Tibial nerve (tissue), 4 donors: ENCODE data around the gene ZNF341. TPM values are rescaled to one million over a fixed set of nuclear protein-coding genes. Genes with fewer than 3 reads are reported as not detected.
"Not testable (repeated sequence)": the region's sequence is repeated elsewhere in the genome, so short reads cannot be mapped to it uniquely, and the experiment has no call there.

Experiments used
- DNase-seq, 2 donors: peaks; one replicate each; pipeline ENCODE4 v3.0.0-alpha.2; 2019; ENCODE audit warnings: low spot score in 2 of 2
- H3K27ac ChIP-seq, 4 donors: fragments of 200-600 bp; sonication (generic) in 3 of 4; one replicate each; pipeline ENCODE4 v1.5.1; 2017 to 2019; ENCODE audit warnings: mild to moderate bottlenecking in 1 of 4
- H3K27me3 ChIP-seq, 2 donors: fragments of 200-600 bp; sonication (generic) in 1 of 2; one replicate each; pipeline versions ENCODE4 v1.5.1 to v1.6.0; 2017 to 2019
- H3K36me3 ChIP-seq, 3 donors: fragments of 200-600 bp; sonication (generic); one replicate each; pipeline ENCODE4 v1.5.1; 2018 to 2019
- H3K4me1 ChIP-seq, 4 donors: fragments of 200-600 bp; sonication (generic) in 3 of 4; one replicate each; pipeline ENCODE4 v1.5.1; 2017 to 2019
- H3K4me3 ChIP-seq, 4 donors: fragments of 200-600 bp; sonication (generic) in 3 of 4; one replicate each; pipeline ENCODE4 v1.5.1; 2017 to 2019; ENCODE audit warnings: mild to moderate bottlenecking in 1 of 4, moderate library complexity in 1 of 4
- H3K9me3 ChIP-seq, 4 donors: fragments of 200-600 bp; sonication (generic) in 3 of 4; one replicate each; pipeline ENCODE4 v1.5.1; 2017 to 2019
- CTCF ChIP-seq, 5 experiments: fragments of 200-600 bp in 3 of 5; fragments of 450-650 bp in 2 of 5; sonication (generic) in 3 of 5; IDR thresholded peaks; one replicate each; pipeline ENCODE4 v1.5.1; 2016 to 2019; ENCODE audit warnings: antibody characterized with exemption in 5 of 5, mild to moderate bottlenecking in 3 of 5, moderate library complexity in 2 of 5
- EP300 ChIP-seq, 2 donors: sonication (generic); formaldehyde crosslinking; IDR thresholded peaks; one replicate each; pipeline ENCODE4 v1.6.1; 2017; ENCODE audit warnings: antibody characterized with exemption in 2 of 2, mild to moderate bottlenecking in 1 of 2
- POLR2A ChIP-seq, 2 donors: fragments of 450-650 bp; IDR thresholded peaks; one replicate each; pipeline ENCODE4 v1.6.1; 2017; ENCODE audit warnings: antibody characterized with exemption in 2 of 2, mild to moderate bottlenecking in 2 of 2, moderate library complexity in 2 of 2
- WGBS, 2 donors: methylation state at CpG; one replicate each; pipeline ENCODE4 v1.1.5; 2018; 5-methylcytosine and 5-hydroxymethylcytosine counted together
- total RNA-seq, 4 donors: library from RNA; depleted of rRNA; stranded (reverse); fragments of >200 nt; gene quantifications; one replicate each; pipeline ENCODE4 v1.1.0, GENCODE V29; 2016

ZNF341 gene
- total RNA-seq, 4 donors from 2014 or later, result 1.7 to 4.8 (median 2.1) TPM

GRCh38 chr20:33753143-33753542 lies 21.3 kb downstream of the ZNF341 start:
- peaks cover 0 to 6% (median 0%) of the 10 kb centered on the region in 4 donors for H3K9me3 ChIP-seq
- DNase-seq, result no peak
- H3K36me3 ChIP-seq, result peaks cover 0 to 82% (median 0%) of the 10 kb centered on the region in 3 donors
- no peak for TF ChIP-seq EP300 (IDR thresholded peaks at IDR 0.05)
- TF ChIP-seq CTCF (IDR thresholded peaks at IDR 0.05), result no peak
- TF ChIP-seq POLR2A (IDR thresholded peaks at IDR 0.05), result no peak
- H3K27ac ChIP-seq, result no peak overlapping the region
- no peaks in the 10 kb centered on the region for H3K27me3 ChIP-seq
- no peaks in the 10 kb centered on the region for H3K4me1 ChIP-seq
- no peak overlapping the region for H3K4me3 ChIP-seq
- 93 to 99% methylated on average over 7 of the region's 7 CpGs for WGBS, 2 donors

DNA sequence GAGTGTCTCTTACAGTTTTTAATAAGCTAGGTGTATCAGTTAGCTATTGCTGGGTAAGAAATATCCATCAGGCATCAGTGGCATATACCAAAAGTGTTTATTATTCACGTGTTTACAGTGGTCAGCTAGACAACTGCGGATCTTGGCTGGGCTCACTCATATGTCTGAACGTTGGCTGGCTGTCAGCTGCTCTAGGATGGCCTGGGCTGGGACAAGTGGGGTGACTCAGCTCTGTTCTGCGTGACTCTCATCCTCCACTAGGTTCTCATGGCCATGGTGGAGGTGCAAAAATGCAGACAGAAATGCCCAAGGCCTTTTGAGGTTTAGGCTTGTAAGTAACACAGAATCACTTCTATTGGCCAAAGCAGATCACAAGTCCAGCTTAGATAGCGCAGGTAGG lies 22.0 kb downstream of the ZNF341 start:
- Histone ChIP-seq H3K36me3 (peaks cover 0 to 84% (median 0%) of the 10 kb centered on the region in 3 donors), H3K27ac (no peak overlapping the region), H3K27me3 (no peaks in the 10 kb centered on the region), H3K4me3 (no peak overlapping the region), H3K9me3 (peaks cover 0 to 6% (median 0%) of the 10 kb centered on the region in 4 donors), H3K4me1 (no peaks in the 10 kb centered on the region)
- DNase-seq, result no peak
- WGBS, 2 donors, result 82 to 89% methylated on average over 5 of the region's 5 CpGs
- TF ChIP-seq POLR2A (IDR thresholded peaks at IDR 0.05) (no peak), CTCF (IDR thresholded peaks at IDR 0.05) (no peak), EP300 (IDR thresholded peaks at IDR 0.05) (no peak)

GRCh38 chr20:33755936-33756490 lies 24.2 kb downstream of the ZNF341 start:
- 64 to 73% methylated on average over 10 of the region's 10 CpGs for WGBS, 2 donors
- Histone ChIP-seq H3K36me3 (peaks cover 0 to 82% (median 0%) of the 10 kb centered on the region in 3 donors), H3K27ac (peak overlapping the region in 2 of 4 donors; percentile 8 to 36)
- H3K4me3 ChIP-seq, DNase-seq, H3K9me3 ChIP-seq, H3K27me3 ChIP-seq, H3K4me1 ChIP-seq: not testable (repeated sequence)

DNA sequence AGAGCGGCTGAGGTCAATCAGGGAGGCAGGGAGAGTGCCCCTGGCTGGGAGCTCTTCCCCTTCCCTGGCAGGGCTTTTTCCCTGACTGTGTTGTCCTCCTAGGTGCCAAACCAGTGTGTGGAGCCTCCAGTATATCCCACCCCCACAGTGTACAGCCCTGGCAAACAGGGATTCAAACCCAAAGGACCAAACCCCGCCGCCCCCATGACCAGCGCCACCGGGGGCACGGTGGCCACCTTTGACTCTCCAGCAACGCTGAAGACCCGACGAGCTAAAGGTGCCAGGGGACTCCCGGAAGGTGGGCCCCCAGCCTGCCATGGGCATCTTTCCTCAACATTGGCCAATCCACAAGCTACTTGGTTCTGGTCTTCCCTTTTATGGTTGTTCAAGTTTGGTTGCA lies 25.2 kb downstream of the ZNF341 start:
- TF ChIP-seq CTCF (IDR thresholded peaks at IDR 0.05), result no peak
- TF ChIP-seq POLR2A (IDR thresholded peaks at IDR 0.05), result no peak
- no peak for TF ChIP-seq EP300 (IDR thresholded peaks at IDR 0.05)
- no peaks in the 10 kb centered on the region for H3K27me3 ChIP-seq
- H3K27ac ChIP-seq, result no peak overlapping the region
- H3K36me3 ChIP-seq, result peaks cover 0 to 82% (median 0%) of the 10 kb centered on the region in 3 donors
- DNase-seq, result no peak
- H3K4me1 ChIP-seq, result no peaks in the 10 kb centered on the region
- H3K9me3 ChIP-seq, result peaks cover 0 to 6% (median 0%) of the 10 kb centered on the region in 4 donors
- no peak overlapping the region for H3K4me3 ChIP-seq
- 95 to 100% methylated on average over 8 to 10 of the region's 10 CpGs for WGBS, 2 donors

GRCh38 chr20:33757458-33757857 lies 25.7 kb downstream of the ZNF341 start:
- Histone ChIP-seq H3K4me1 (no peaks in the 10 kb centered on the region), H3K4me3 (no peak overlapping the region), H3K9me3 (peaks cover 0 to 6% (median 0%) of the 10 kb centered on the region in 4 donors), H3K27me3 (no peaks in the 10 kb centered on the region), H3K27ac (no peak overlapping the region), H3K36me3 (peaks cover 0 to 82% (median 0%) of the 10 kb centered on the region in 3 donors)
- no peak for TF ChIP-seq EP300 (IDR thresholded peaks at IDR 0.05)
- WGBS, 2 donors, result 81 to 88% methylated on average over 1 of the region's 1 CpG
- no peak for DNase-seq

DNA sequence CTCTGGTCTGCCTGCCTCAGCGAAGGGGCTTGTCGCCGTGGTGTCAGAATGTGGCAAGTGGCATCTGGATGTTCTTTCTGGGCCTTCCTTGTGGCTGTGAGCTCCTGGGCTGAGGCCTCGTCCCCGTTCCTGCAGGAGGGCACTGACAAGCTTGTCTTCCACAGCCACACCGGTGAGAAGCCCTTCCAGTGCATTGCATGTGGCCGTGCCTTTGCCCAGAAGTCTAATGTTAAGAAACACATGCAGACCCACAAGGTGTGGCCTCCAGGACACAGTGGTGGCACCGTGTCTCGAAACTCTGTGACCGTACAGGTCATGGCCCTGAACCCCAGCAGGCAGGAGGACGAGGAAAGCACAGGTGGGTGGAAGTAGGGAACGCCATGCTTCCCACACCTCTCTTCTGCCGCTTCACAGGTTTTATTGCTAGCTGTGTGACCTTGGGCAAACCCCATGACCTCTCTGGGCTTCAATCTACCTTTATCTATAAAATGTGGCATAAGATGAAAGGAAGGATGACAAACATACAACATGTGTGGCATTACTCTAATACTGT lies 30.0 kb downstream of the ZNF341 start:
- no peak for DNase-seq
- peaks cover 0 to 6% (median 0%) of the 10 kb centered on the region in 4 donors for H3K9me3 ChIP-seq
- TF ChIP-seq EP300 (IDR thresholded peaks at IDR 0.05), result no peak
- TF ChIP-seq POLR2A (IDR thresholded peaks at IDR 0.05), result no peak
- no peak for TF ChIP-seq CTCF (IDR thresholded peaks at IDR 0.05)
- no peak overlapping the region for H3K27ac ChIP-seq
- H3K27me3 ChIP-seq, result no peaks in the 10 kb centered on the region
- no peaks in the 10 kb centered on the region for H3K4me1 ChIP-seq
- H3K36me3 ChIP-seq, result peaks cover 0 to 88% (median 0%) of the 10 kb centered on the region in 3 donors
- no peak overlapping the region for H3K4me3 ChIP-seq
- WGBS, 2 donors, result 90 to 94% methylated on average over 13 of the region's 13 CpGs
